SK-N-SH treated with all-trans-retinoic acid at 6 μM for 48 hours (cell line): Measurements from ENCODE around the gene FAM184A.

Experiments used
- ATAC-seq: fragments of 200-7000 bp; cut with Tn5 transposase; 3 replicates; pipeline ENCODE4 v1.9.1; 2020; ENCODE audit warnings: mild to moderate bottlenecking, moderate library complexity
- ARNTL ChIP-seq: fragments of 450-650 bp; formaldehyde crosslinking; IDR thresholded peaks from 2 replicates; pipeline ENCODE4 v1.5.0; 2020; ENCODE audit warnings: low read depth, mild to moderate bottlenecking, moderate library complexity, borderline replicate concordance
- BACH2 ChIP-seq: fragments of 250-450 bp; sonication (Bioruptor Pico); IDR thresholded peaks from 2 replicates; pipeline ENCODE4 v1.9.0; 2021; ENCODE audit warnings: mild to moderate bottlenecking, borderline replicate concordance
- CSDC2 ChIP-seq: fragments of 250-450 bp; sonication (Bioruptor Pico); IDR thresholded peaks from 2 replicates; pipeline ENCODE4 v1.5.0; 2020; ENCODE audit warnings: mild to moderate bottlenecking, moderate library complexity
- ESRRG ChIP-seq: fragments of 250-450 bp; sonication (Bioruptor Pico); IDR thresholded peaks from 2 replicates; pipeline ENCODE4 v1.6.1; 2021; ENCODE audit warnings: mild to moderate bottlenecking
- GLIS3 ChIP-seq: fragments of 250-450 bp; sonication (Bioruptor Pico); IDR thresholded peaks from 2 replicates; pipeline ENCODE4 v1.5.0; 2020; ENCODE audit warnings: mild to moderate bottlenecking, moderate library complexity
- ISL1 ChIP-seq: fragments of 250-450 bp; sonication (Bioruptor Pico); IDR thresholded peaks from 2 replicates; pipeline ENCODE4 v2.1.2; 2022; ENCODE audit warnings: mild to moderate bottlenecking, moderate library complexity
- RARB ChIP-seq: fragments of 250-450 bp; sonication (Bioruptor Pico); IDR thresholded peaks from 2 replicates; pipeline ENCODE4 v1.8.0; 2021; ENCODE audit warnings: mild to moderate bottlenecking, moderate library complexity
- SNAI2 ChIP-seq: fragments of 250-450 bp; sonication (Bioruptor Pico); IDR thresholded peaks from 2 replicates; pipeline ENCODE4 v1.5.0; 2020; ENCODE audit warnings: mild to moderate bottlenecking, moderate library complexity
- ZC3H10 ChIP-seq: fragments of 250-450 bp; sonication (Bioruptor Pico); IDR thresholded peaks from 2 replicates; pipeline ENCODE4 v1.5.1; 2021; ENCODE audit warnings: mild to moderate bottlenecking, moderate library complexity
- ZFP3 ChIP-seq: fragments of 250-450 bp; sonication (Bioruptor Pico); IDR thresholded peaks from 2 replicates; pipeline ENCODE4 v1.5.0; 2020; ENCODE audit warnings: mild to moderate bottlenecking, moderate library complexity
- ZFP30 ChIP-seq: fragments of 450-650 bp; formaldehyde crosslinking; IDR thresholded peaks from 2 replicates; pipeline ENCODE4 v1.5.0; 2022; ENCODE audit warnings: mild to moderate bottlenecking, moderate library complexity
- ZNF565 ChIP-seq: fragments of 450-650 bp; formaldehyde crosslinking; conservative IDR thresholded peaks from 2 replicates; pipeline ENCODE4 v1.5.0; 2020; ENCODE audit warnings: low read depth, mild to moderate bottlenecking, moderate library complexity
- ZNF8 ChIP-seq: fragments of 450-650 bp; formaldehyde crosslinking; IDR thresholded peaks from 2 replicates; pipeline ENCODE4 v1.5.0; 2020; ENCODE audit warnings: mild to moderate bottlenecking, moderate library complexity
- TF ChIP-seq, protein P1 (sequence below): fragments of 250-450 bp; sonication (Bioruptor Pico); IDR thresholded peaks from 2 replicates; pipeline ENCODE4 v1.5.0; 2020; ENCODE audit warnings: mild to moderate bottlenecking, moderate library complexity
- TF ChIP-seq, protein P2 (sequence below): fragments of 250-450 bp; sonication (Bioruptor Pico); IDR thresholded peaks from 2 replicates; pipeline ENCODE4 v1.5.1; 2021; ENCODE audit warnings: mild to moderate bottlenecking, moderate library complexity
- TF ChIP-seq, protein P3 (sequence below): fragments of 250-450 bp; sonication (Bioruptor Pico); IDR thresholded peaks from 2 replicates; pipeline ENCODE4 v1.8.0; 2021; ENCODE audit warnings: low read depth, mild to moderate bottlenecking, moderate library complexity, borderline replicate concordance
- TF ChIP-seq, protein P4 (sequence below): fragments of 250-450 bp; sonication (Bioruptor Pico); IDR thresholded peaks from 2 replicates; pipeline ENCODE4 v1.8.0; 2020; ENCODE audit warnings: mild to moderate bottlenecking, moderate library complexity, borderline replicate concordance
- TF ChIP-seq, protein P5 (sequence below): fragments of 250-450 bp; sonication (Bioruptor Pico); IDR thresholded peaks from 2 replicates; pipeline ENCODE4 v1.5.1; 2020; ENCODE audit warnings: low read depth, mild to moderate bottlenecking, moderate library complexity

The FAM184A gene

DNA sequence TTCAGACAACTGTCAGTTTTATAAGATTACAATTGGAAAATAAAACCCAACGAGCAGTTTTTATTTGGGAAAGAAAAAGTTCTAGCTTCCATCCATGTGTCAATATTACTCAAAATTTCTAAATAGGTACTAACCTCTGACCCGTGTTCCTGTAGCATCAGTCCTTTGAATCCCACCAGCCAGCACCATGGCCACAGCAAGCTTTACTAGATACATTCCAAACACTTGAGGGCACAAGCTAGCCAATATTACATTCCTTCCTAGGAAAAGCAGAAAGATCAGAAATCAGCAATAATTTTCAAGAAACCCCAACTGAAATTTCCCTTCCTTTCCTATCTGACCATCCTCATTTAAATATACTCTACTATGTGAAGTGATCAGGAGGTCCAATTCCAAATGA, 165.3 kb downstream of the FAM184A start (continued):
- TF ChIP-seq, protein P1, sequence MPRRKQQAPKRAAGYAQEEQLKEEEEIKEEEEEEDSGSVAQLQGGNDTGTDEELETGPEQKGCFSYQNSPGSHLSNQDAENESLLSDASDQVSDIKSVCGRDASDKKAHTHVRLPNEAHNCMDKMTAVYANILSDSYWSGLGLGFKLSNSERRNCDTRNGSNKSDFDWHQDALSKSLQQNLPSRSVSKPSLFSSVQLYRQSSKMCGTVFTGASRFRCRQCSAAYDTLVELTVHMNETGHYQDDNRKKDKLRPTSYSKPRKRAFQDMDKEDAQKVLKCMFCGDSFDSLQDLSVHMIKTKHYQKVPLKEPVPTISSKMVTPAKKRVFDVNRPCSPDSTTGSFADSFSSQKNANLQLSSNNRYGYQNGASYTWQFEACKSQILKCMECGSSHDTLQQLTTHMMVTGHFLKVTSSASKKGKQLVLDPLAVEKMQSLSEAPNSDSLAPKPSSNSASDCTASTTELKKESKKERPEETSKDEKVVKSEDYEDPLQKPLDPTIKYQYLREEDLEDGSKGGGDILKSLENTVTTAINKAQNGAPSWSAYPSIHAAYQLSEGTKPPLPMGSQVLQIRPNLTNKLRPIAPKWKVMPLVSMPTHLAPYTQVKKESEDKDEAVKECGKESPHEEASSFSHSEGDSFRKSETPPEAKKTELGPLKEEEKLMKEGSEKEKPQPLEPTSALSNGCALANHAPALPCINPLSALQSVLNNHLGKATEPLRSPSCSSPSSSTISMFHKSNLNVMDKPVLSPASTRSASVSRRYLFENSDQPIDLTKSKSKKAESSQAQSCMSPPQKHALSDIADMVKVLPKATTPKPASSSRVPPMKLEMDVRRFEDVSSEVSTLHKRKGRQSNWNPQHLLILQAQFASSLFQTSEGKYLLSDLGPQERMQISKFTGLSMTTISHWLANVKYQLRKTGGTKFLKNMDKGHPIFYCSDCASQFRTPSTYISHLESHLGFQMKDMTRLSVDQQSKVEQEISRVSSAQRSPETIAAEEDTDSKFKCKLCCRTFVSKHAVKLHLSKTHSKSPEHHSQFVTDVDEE (CRISPR knock-in tag): no peak
- no peak for TF ChIP-seq BACH2 (CRISPR knock-in tag)
- no peak for TF ChIP-seq ISL1 (CRISPR knock-in tag)
- TF ChIP-seq ZFP3 (CRISPR knock-in tag): no peak
- no peak for TF ChIP-seq GLIS3 (CRISPR knock-in tag)

DNA sequence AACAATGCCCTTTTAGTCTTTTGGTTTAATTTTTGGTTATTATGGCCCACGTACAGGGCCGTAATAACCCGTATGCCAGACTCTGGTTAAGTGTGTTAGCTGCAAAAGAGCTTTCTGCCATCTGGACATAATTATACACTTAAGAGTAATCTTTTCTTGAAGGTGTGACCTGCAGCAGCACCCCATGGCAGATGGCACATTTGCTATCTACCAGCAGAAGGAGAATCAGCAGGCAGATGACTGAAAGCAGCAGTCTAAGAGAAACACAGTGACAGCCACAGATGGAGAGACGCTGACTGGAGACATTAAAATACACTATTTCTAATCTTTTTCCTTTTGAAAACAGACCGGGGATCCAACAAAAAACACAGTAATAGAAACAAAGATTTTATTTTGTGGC, 165.8 kb downstream of the FAM184A start:
- TF ChIP-seq, protein P2, sequence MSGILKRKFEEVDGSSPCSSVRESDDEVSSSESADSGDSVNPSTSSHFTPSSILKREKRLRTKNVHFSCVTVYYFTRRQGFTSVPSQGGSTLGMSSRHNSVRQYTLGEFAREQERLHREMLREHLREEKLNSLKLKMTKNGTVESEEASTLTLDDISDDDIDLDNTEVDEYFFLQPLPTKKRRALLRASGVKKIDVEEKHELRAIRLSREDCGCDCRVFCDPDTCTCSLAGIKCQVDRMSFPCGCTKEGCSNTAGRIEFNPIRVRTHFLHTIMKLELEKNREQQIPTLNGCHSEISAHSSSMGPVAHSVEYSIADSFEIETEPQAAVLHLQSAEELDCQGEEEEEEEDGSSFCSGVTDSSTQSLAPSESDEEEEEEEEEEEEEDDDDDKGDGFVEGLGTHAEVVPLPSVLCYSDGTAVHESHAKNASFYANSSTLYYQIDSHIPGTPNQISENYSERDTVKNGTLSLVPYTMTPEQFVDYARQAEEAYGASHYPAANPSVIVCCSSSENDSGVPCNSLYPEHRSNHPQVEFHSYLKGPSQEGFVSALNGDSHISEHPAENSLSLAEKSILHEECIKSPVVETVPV (CRISPR knock-in tag): no peak
- no peak for TF ChIP-seq ESRRG (CRISPR knock-in tag)
- no peak for TF ChIP-seq SNAI2 (CRISPR knock-in tag)
- no peak for TF ChIP-seq ZFP30 (CRISPR knock-in tag)
- TF ChIP-seq ZC3H10 (CRISPR knock-in tag): no peak
- TF ChIP-seq ZNF565 (CRISPR knock-in tag): no peak
- no peak for TF ChIP-seq CSDC2 (CRISPR knock-in tag)
- TF ChIP-seq, protein P3, sequence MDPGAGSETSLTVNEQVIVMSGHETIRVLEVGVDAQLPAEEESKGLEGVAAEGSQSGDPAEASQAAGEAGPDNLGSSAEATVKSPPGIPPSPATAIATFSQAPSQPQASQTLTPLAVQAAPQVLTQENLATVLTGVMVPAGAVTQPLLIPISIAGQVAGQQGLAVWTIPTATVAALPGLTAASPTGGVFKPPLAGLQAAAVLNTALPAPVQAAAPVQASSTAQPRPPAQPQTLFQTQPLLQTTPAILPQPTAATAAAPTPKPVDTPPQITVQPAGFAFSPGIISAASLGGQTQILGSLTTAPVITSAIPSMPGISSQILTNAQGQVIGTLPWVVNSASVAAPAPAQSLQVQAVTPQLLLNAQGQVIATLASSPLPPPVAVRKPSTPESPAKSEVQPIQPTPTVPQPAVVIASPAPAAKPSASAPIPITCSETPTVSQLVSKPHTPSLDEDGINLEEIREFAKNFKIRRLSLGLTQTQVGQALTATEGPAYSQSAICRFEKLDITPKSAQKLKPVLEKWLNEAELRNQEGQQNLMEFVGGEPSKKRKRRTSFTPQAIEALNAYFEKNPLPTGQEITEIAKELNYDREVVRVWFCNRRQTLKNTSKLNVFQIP: no peak
- no peak for TF ChIP-seq BACH2 (CRISPR knock-in tag)
- no peak for TF ChIP-seq ISL1 (CRISPR knock-in tag)
- no peak for TF ChIP-seq ZNF8 (CRISPR knock-in tag)
- TF ChIP-seq, protein P4, sequence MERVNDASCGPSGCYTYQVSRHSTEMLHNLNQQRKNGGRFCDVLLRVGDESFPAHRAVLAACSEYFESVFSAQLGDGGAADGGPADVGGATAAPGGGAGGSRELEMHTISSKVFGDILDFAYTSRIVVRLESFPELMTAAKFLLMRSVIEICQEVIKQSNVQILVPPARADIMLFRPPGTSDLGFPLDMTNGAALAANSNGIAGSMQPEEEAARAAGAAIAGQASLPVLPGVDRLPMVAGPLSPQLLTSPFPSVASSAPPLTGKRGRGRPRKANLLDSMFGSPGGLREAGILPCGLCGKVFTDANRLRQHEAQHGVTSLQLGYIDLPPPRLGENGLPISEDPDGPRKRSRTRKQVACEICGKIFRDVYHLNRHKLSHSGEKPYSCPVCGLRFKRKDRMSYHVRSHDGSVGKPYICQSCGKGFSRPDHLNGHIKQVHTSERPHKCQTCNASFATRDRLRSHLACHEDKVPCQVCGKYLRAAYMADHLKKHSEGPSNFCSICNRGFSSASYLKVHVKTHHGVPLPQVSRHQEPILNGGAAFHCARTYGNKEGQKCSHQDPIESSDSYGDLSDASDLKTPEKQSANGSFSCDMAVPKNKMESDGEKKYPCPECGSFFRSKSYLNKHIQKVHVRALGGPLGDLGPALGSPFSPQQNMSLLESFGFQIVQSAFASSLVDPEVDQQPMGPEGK (CRISPR knock-in tag): no peak
- TF ChIP-seq, protein P5, sequence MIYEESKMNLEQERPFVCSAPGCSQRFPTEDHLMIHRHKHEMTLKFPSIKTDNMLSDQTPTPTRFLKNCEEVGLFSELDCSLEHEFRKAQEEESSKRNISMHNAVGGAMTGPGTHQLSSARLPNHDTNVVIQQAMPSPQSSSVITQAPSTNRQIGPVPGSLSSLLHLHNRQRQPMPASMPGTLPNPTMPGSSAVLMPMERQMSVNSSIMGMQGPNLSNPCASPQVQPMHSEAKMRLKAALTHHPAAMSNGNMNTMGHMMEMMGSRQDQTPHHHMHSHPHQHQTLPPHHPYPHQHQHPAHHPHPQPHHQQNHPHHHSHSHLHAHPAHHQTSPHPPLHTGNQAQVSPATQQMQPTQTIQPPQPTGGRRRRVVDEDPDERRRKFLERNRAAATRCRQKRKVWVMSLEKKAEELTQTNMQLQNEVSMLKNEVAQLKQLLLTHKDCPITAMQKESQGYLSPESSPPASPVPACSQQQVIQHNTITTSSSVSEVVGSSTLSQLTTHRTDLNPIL (CRISPR knock-in tag): no peak
- TF ChIP-seq RARB (CRISPR knock-in tag): no peak
- TF ChIP-seq ZFP3 (CRISPR knock-in tag): no peak
- TF ChIP-seq GLIS3 (CRISPR knock-in tag): no peak
- TF ChIP-seq ARNTL (CRISPR knock-in tag): no peak
- TF ChIP-seq, all 23 proteins: peak for 0
- ATAC-seq: no peak
